Inferior parietal cortex (tissue), 1 donor: ENCODE results near the gene NPY1R.

Experiments
- DNase-seq: peaks from one replicate; pipeline ENCODE4 v3.0.0-alpha.2; 2016; ENCODE audit errors: extremely low spot score

Gene NPY1R

DNA sequence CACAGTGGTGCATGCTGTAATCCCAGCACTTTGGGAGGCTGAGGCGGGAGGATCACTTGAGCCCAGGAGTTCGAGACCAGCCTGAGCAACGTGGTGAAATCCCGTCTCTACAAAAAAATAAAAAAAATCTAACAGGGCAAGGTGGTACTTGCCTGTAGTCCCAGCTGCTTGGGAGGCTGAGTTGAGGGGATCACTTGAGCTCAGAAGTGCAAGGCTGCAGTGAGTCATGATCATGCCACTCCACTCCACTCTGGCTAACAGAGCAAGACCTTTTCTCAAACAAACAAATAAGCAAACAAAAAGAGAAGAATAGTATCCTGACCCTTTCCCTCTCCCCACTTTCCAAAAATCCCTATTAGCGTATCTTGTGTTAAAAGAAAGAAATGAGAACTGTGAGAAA, 52.7 kb downstream of the NPY1R start:
- DNase-seq = no peak

GRCh38 chr4:163274861-163275260, 57.5 kb downstream of the NPY1R start:
- no peak for DNase-seq
